Lower leg skin (tissue), 3 donors: ENCODE results near the gene NCOA5.

ENCODE experiments used
- CTCF ChIP-seq, 3 donors: fragments of 450-650 bp; IDR thresholded peaks; one replicate each; pipeline ENCODE4 v1.5.1; 2016; ENCODE audit warnings: antibody characterized with exemption in 3 of 3, mild to moderate bottlenecking in 3 of 3, moderate library complexity in 2 of 3
- POLR2A ChIP-seq, 2 donors: fragments of 450-650 bp; IDR thresholded peaks; one replicate each; pipeline ENCODE4 v1.6.1; 2016 to 2017; ENCODE audit warnings: antibody characterized with exemption in 2 of 2, mild to moderate bottlenecking in 1 of 2, moderate library complexity in 1 of 2

GRCh38 chr20:46046588-46047310, 43.0 kb downstream of the NCOA5 start:
- TF ChIP-seq CTCF (IDR thresholded peaks at IDR 0.05): no peak
- no peak for TF ChIP-seq POLR2A (IDR thresholded peaks at IDR 0.05)
